ENCODE measurements around the gene RBPJ. TPM values are rescaled to one million over a fixed set of nuclear protein-coding genes. Genes with fewer than 3 reads are reported as not detected.
A peak's percentile ranks its signal among the peaks of the same experiment; 100 is the strongest.
"Not testable (repeated sequence)": the region's sequence is repeated elsewhere in the genome, so short reads cannot be mapped to it uniquely, and the experiment has no call there.

Gene RBPJ
- total RNA-seq, 1 experiment from 2014 or later, result 59.8 TPM

DNA sequence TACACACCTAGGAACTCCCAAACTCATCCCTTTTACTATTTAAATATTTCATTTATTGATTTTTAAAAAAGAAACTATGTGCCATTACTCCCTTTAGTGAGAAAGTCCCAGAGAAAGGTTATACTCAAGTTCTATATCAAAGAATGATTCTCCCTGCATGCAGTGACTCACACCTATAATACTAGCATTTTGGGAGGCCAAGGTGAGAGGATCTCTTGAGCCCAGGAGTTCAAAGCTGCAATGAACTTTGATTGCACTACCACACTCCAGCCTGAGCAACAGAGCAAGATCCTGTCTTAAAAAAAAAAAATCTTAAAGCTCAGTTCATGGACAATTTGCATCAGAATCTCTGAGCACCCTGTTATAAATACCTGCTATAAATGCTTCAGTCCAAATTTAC, 9.2 kb upstream of the RBPJ start:
- Histone ChIP-seq H3K4me3 (ENCODE audit: low read depth, low read length, poor library complexity, severe bottlenecking) (no peak overlapping the region), H3K4me1 (ENCODE audit: insufficient read depth, low read length, poor library complexity, severe bottlenecking) (no peaks in the 10 kb centered on the region), H3K27me3 (replicated peaks; ENCODE audit: insufficient read depth, low read depth, low read length, poor library complexity) (no peaks in the 10 kb centered on the region), H3K36me3 (ENCODE audit: insufficient read depth, low read length, poor library complexity, severe bottlenecking) (no peaks in the 10 kb centered on the region), H3K9me3 (ENCODE audit: low read depth, low read length, poor library complexity, severe bottlenecking) (no peaks in the 10 kb centered on the region), H3K27ac (ENCODE audit: low read depth, low read length, poor library complexity, severe bottlenecking) (no peak overlapping the region)
- TF ChIP-seq, protein P1, sequence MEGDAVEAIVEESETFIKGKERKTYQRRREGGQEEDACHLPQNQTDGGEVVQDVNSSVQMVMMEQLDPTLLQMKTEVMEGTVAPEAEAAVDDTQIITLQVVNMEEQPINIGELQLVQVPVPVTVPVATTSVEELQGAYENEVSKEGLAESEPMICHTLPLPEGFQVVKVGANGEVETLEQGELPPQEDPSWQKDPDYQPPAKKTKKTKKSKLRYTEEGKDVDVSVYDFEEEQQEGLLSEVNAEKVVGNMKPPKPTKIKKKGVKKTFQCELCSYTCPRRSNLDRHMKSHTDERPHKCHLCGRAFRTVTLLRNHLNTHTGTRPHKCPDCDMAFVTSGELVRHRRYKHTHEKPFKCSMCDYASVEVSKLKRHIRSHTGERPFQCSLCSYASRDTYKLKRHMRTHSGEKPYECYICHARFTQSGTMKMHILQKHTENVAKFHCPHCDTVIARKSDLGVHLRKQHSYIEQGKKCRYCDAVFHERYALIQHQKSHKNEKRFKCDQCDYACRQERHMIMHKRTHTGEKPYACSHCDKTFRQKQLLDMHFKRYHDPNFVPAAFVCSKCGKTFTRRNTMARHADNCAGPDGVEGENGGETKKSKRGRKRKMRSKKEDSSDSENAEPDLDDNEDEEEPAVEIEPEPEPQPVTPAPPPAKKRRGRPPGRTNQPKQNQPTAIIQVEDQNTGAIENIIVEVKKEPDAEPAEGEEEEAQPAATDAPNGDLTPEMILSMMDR (conservative IDR thresholded peaks at IDR 0.05; ENCODE audit: low read depth, low read length), result no peak
- no peak for TF ChIP-seq EZH2 (IDR thresholded peaks at IDR 0.05; ENCODE audit: borderline replicate concordance, low read depth, low read length, poor library complexity, severe bottlenecking)
- ChIA-PET POLR2A (ENCODE audit: low non-redundant PET) (no interaction called here), CTCF (no interaction called here)
- DNase-seq (ENCODE audit: low spot score), result no peak
- no TSS peak for BruUV-seq (replicated peaks)
- intact Hi-C loops (cut with micrococcal nuclease; ENCODE audit: unreplicated experiment), result no loop called here

DNA sequence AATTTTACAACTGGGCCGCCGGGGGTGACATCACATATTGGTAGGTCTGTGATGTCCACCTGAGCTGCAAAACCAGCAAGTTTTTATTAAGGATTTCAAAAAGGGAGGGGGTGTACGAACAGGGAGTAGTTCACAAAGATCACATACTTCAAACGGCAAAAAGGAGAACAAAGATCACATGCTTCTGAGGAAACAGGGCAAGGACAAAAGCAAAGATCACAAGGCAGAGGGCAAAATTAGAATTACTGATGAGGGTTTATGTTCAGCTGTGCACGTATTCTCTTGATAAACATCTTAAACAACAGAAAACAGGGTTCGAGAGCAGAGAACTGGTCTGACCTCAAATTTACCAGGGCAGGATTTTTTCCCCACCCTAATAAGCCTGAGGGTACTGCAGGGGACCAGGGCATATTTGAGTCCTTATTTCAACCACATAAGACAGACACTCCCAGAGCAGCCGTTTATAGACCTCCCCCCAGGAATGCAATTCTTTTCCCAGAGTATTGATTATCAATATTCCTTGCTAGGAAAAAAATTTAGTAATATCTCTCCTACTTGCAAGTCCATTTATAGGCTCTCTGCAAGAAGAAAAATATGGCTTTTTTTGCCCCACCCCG, 5.4 kb upstream of the RBPJ start:
- H3K27me3 ChIP-seq (replicated peaks; ENCODE audit: insufficient read depth, low read depth, low read length, poor library complexity); H3K9me3 ChIP-seq (ENCODE audit: low read depth, low read length, poor library complexity, severe bottlenecking); H3K36me3 ChIP-seq (ENCODE audit: insufficient read depth, low read length, poor library complexity, severe bottlenecking); CTCF ChIA-PET; POLR2A ChIA-PET (ENCODE audit: low non-redundant PET); H3K27ac ChIP-seq (ENCODE audit: low read depth, low read length, poor library complexity, severe bottlenecking); H3K4me1 ChIP-seq (ENCODE audit: insufficient read depth, low read length, poor library complexity, severe bottlenecking); BruUV-seq (replicated peaks); H3K4me3 ChIP-seq (ENCODE audit: low read depth, low read length, poor library complexity, severe bottlenecking); DNase-seq (ENCODE audit: low spot score): not testable (repeated sequence)
- intact Hi-C loops (cut with micrococcal nuclease; ENCODE audit: unreplicated experiment), result loop anchor here (5.0 kb wide), 1 partner anchor 328 kb away; no protein-coding TSS in a partner anchor

DNA sequence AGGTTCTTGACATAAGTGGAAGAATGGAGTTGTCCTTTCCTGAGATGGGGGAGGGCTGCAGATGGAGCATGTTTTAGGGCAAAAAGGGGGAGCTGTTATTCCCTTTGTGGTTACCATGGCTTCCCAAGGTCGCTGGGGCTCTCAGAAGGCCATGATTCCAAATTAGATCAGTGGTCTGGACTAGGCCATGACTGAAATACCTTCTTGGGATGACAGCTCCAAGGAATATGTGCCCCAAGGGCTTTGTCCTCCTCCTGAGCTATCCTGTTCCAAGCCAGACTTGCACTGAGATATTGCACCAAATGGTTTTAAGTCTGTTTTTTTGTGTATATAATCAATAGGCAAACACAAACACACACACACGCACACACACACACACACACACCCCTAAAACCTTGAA, 3.0 kb upstream of the RBPJ start:
- Histone ChIP-seq H3K9me3 (ENCODE audit: low read depth, low read length, poor library complexity, severe bottlenecking) (no peaks in the 10 kb centered on the region), H3K4me1 (ENCODE audit: insufficient read depth, low read length, poor library complexity, severe bottlenecking) (peaks cover 3% of the 10 kb centered on the region), H3K4me3 (ENCODE audit: low read depth, low read length, poor library complexity, severe bottlenecking) (no peak overlapping the region), H3K27ac (ENCODE audit: low read depth, low read length, poor library complexity, severe bottlenecking) (no peak overlapping the region), H3K36me3 (ENCODE audit: insufficient read depth, low read length, poor library complexity, severe bottlenecking) (no peaks in the 10 kb centered on the region), H3K27me3 (replicated peaks; ENCODE audit: insufficient read depth, low read depth, low read length, poor library complexity) (no peaks in the 10 kb centered on the region)
- no peak for TF ChIP-seq EZH2 (IDR thresholded peaks at IDR 0.05; ENCODE audit: borderline replicate concordance, low read depth, low read length, poor library complexity, severe bottlenecking)
- TF ChIP-seq, protein P1 (conservative IDR thresholded peaks at IDR 0.05; ENCODE audit: low read depth, low read length), result no peak
- intact Hi-C loops (cut with micrococcal nuclease; ENCODE audit: unreplicated experiment), result loop anchor here (5.0 kb wide), 1 partner anchor 330 kb away; no protein-coding TSS in a partner anchor
- no TSS peak for BruUV-seq (replicated peaks)
- no peak for DNase-seq (ENCODE audit: low spot score)
- POLR2A ChIA-PET (ENCODE audit: low non-redundant PET), result no interaction called here
- CTCF ChIA-PET, result no interaction called here

DNA sequence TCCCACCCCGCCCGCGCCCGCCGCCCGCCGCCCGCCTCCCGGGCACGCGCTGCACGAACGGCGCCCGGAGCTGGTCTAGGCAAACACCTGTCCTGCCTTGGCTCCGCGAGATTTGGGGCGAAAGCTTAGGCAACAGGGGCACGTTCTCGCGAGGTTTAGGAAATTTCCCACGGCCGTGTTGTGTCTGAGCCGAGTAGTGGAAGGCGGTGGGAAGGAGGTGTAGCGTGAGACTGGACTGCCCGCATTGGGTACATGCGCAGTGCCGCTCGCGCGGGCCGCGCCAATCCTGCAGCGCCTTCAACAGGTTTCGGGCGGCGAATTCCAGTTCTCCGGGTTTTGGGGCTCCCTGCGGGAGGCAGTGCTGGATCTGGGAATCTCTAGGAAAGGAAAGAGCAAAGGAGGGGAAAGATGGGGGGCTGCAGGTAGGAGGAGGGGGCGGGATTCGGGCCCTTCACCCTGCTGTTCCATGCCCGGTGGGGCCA, 1.3 kb upstream of the RBPJ start:
- H3K4me3 ChIP-seq (ENCODE audit: low read depth, low read length, poor library complexity, severe bottlenecking), result peak overlapping the region; percentile 92
- peak; percentile 99 for DNase-seq (ENCODE audit: low spot score)
- ChIA-PET CTCF (no interaction called here), POLR2A (ENCODE audit: low non-redundant PET) (no interaction called here)
- peak overlapping the region; percentile 94 for H3K27ac ChIP-seq (ENCODE audit: low read depth, low read length, poor library complexity, severe bottlenecking)
- intact Hi-C loops (cut with micrococcal nuclease; ENCODE audit: unreplicated experiment), result loop anchor here (5.0 kb wide), 1 partner anchor 332 kb away; no protein-coding TSS in a partner anchor
- H3K4me1 ChIP-seq (ENCODE audit: insufficient read depth, low read length, poor library complexity, severe bottlenecking), result peaks cover 16% of the 10 kb centered on the region
- no TSS peak for BruUV-seq (replicated peaks)
- H3K9me3 ChIP-seq (ENCODE audit: low read depth, low read length, poor library complexity, severe bottlenecking), result no peaks in the 10 kb centered on the region
- no peaks in the 10 kb centered on the region for H3K36me3 ChIP-seq (ENCODE audit: insufficient read depth, low read length, poor library complexity, severe bottlenecking)
- no peaks in the 10 kb centered on the region for H3K27me3 ChIP-seq (replicated peaks; ENCODE audit: insufficient read depth, low read depth, low read length, poor library complexity)
- no peak for TF ChIP-seq EZH2 (IDR thresholded peaks at IDR 0.05; ENCODE audit: borderline replicate concordance, low read depth, low read length, poor library complexity, severe bottlenecking)
